Measurements from ENCODE around the gene IL1R1.
A peak's percentile ranks its signal among the peaks of the same experiment; 100 is the strongest.

Gene IL1R1

GRCh38 chr2:102142829-102143449, 393 bp downstream of the IL1R1 start:
- H3K27me3 ChIP-seq (ENCODE audit: control insufficient read depth, insufficient read depth, low read length) = no peaks in the 10 kb centered on the region
- H3K4me1 ChIP-seq (ENCODE audit: control insufficient read depth, insufficient read depth, low read length) = peaks cover 32% of the 10 kb centered on the region
- peaks cover 41% of the 10 kb centered on the region for H3K9me3 ChIP-seq (replicated peaks; ENCODE audit: low read length)
- H3K36me3 ChIP-seq (ENCODE audit: insufficient read depth, low read length) = peaks cover 43% of the 10 kb centered on the region
- H3K9ac ChIP-seq (ENCODE audit: low read depth, low read length) = peak overlapping the region; percentile 97
- peak overlapping the region; percentile 85 for H3K4me3 ChIP-seq (ENCODE audit: low read length)
- peak overlapping the region; percentile 95 for H3K4me2 ChIP-seq (ENCODE audit: low read length)

- H3K27me3 ChIP-seq (ENCODE audit: control insufficient read depth, insufficient read depth, low read length) = no peaks in the 10 kb centered on the region
- peak overlapping the region; percentile 85 for H3K4me3 ChIP-seq (ENCODE audit: low read length)
- H3K9me3 ChIP-seq (replicated peaks; ENCODE audit: low read length) = peaks cover 41% of the 10 kb centered on the region
- peak overlapping the region; percentile 97 for H3K9ac ChIP-seq (ENCODE audit: low read depth, low read length)
- peak overlapping the region; percentile 95 for H3K4me2 ChIP-seq (ENCODE audit: low read length)
- H3K4me1 ChIP-seq (ENCODE audit: control insufficient read depth, insufficient read depth, low read length) = peaks cover 29% of the 10 kb centered on the region
- H3K36me3 ChIP-seq (ENCODE audit: insufficient read depth, low read length) = peaks cover 48% of the 10 kb centered on the region
These were observed 972 bp downstream of the IL1R1 start for GRCh38 chr2:102143450-102143985.

GRCh38 chr2:102144128-102144527, 1.6 kb downstream of the IL1R1 start:
- Histone ChIP-seq H3K4me3 (ENCODE audit: low read length) (peak overlapping the region; percentile 85), H3K36me3 (ENCODE audit: insufficient read depth, low read length) (peaks cover 48% of the 10 kb centered on the region), H3K4me2 (ENCODE audit: low read length) (peak overlapping the region; percentile 95)

GRCh38 chr2:102145107-102145506, 2.6 kb downstream of the IL1R1 start:
- Histone ChIP-seq H3K4me2 (ENCODE audit: low read length) (no peak overlapping the region), H3K36me3 (ENCODE audit: insufficient read depth, low read length) (peaks cover 57% of the 10 kb centered on the region), H3K9me3 (replicated peaks; ENCODE audit: low read length) (peaks cover 41% of the 10 kb centered on the region), H3K9ac (ENCODE audit: low read depth, low read length) (no peak overlapping the region), H3K27me3 (ENCODE audit: control insufficient read depth, insufficient read depth, low read length) (no peaks in the 10 kb centered on the region), H3K4me3 (ENCODE audit: low read length) (no peak overlapping the region), H3K4me1 (ENCODE audit: control insufficient read depth, insufficient read depth, low read length) (peaks cover 29% of the 10 kb centered on the region)

More at GRCh38 chr2:102144128-102144527, 1.6 kb downstream of the IL1R1 start:
- Histone ChIP-seq H3K9me3 (replicated peaks; ENCODE audit: low read length) (peaks cover 41% of the 10 kb centered on the region), H3K27me3 (ENCODE audit: control insufficient read depth, insufficient read depth, low read length) (no peaks in the 10 kb centered on the region), H3K9ac (ENCODE audit: low read depth, low read length) (no peak overlapping the region), H3K4me1 (ENCODE audit: control insufficient read depth, insufficient read depth, low read length) (peaks cover 29% of the 10 kb centered on the region)

- no peak overlapping the region for H3K4me2 ChIP-seq (ENCODE audit: low read length)
- no peaks in the 10 kb centered on the region for H3K27me3 ChIP-seq (ENCODE audit: control insufficient read depth, insufficient read depth, low read length)
- no peak overlapping the region for H3K4me3 ChIP-seq (ENCODE audit: low read length)
- no peak overlapping the region for H3K9ac ChIP-seq (ENCODE audit: low read depth, low read length)
- peaks cover 26% of the 10 kb centered on the region for H3K4me1 ChIP-seq (ENCODE audit: control insufficient read depth, insufficient read depth, low read length)
- H3K36me3 ChIP-seq (ENCODE audit: insufficient read depth, low read length) = peaks cover 64% of the 10 kb centered on the region
- H3K9me3 ChIP-seq (replicated peaks; ENCODE audit: low read length) = peaks cover 41% of the 10 kb centered on the region
These were observed 3.4 kb downstream of the IL1R1 start for GRCh38 chr2:102145934-102146333.

GRCh38 chr2:102147935-102148334, 5.4 kb downstream of the IL1R1 start:
- Histone ChIP-seq H3K9ac (ENCODE audit: low read depth, low read length) (no peak overlapping the region), H3K36me3 (ENCODE audit: insufficient read depth, low read length) (peaks cover 67% of the 10 kb centered on the region), H3K9me3 (replicated peaks; ENCODE audit: low read length) (peaks cover 41% of the 10 kb centered on the region), H3K4me1 (ENCODE audit: control insufficient read depth, insufficient read depth, low read length) (peaks cover 10% of the 10 kb centered on the region), H3K4me2 (ENCODE audit: low read length) (no peak overlapping the region), H3K4me3 (ENCODE audit: low read length) (no peak overlapping the region), H3K27me3 (ENCODE audit: control insufficient read depth, insufficient read depth, low read length) (no peaks in the 10 kb centered on the region)

- Histone ChIP-seq H3K4me3 (ENCODE audit: low read length) (no peak overlapping the region), H3K27me3 (ENCODE audit: control insufficient read depth, insufficient read depth, low read length) (no peaks in the 10 kb centered on the region), H3K4me1 (ENCODE audit: control insufficient read depth, insufficient read depth, low read length) (no peaks in the 10 kb centered on the region), H3K4me2 (ENCODE audit: low read length) (no peak overlapping the region), H3K9me3 (replicated peaks; ENCODE audit: low read length) (peaks cover 33% of the 10 kb centered on the region), H3K36me3 (ENCODE audit: insufficient read depth, low read length) (peaks cover 59% of the 10 kb centered on the region), H3K9ac (ENCODE audit: low read depth, low read length) (no peak overlapping the region)
These were observed 6.7 kb downstream of the IL1R1 start for GRCh38 chr2:102149243-102149642.

GRCh38 chr2:102149644-102150455, 7.3 kb downstream of the IL1R1 start:
- H3K4me2 ChIP-seq (ENCODE audit: low read length) = no peak overlapping the region
- no peaks in the 10 kb centered on the region for H3K27me3 ChIP-seq (ENCODE audit: control insufficient read depth, insufficient read depth, low read length)
- H3K36me3 ChIP-seq (ENCODE audit: insufficient read depth, low read length) = peaks cover 59% of the 10 kb centered on the region
- H3K4me3 ChIP-seq (ENCODE audit: low read length) = no peak overlapping the region
- H3K9ac ChIP-seq (ENCODE audit: low read depth, low read length) = no peak overlapping the region
- H3K9me3 ChIP-seq (replicated peaks; ENCODE audit: low read length) = peaks cover 27% of the 10 kb centered on the region
- H3K4me1 ChIP-seq (ENCODE audit: control insufficient read depth, insufficient read depth, low read length) = no peaks in the 10 kb centered on the region

- Histone ChIP-seq H3K9ac (ENCODE audit: low read depth, low read length) (no peak overlapping the region), H3K4me1 (ENCODE audit: control insufficient read depth, insufficient read depth, low read length) (peaks cover 9% of the 10 kb centered on the region), H3K4me2 (ENCODE audit: low read length) (no peak overlapping the region), H3K4me3 (ENCODE audit: low read length) (no peak overlapping the region), H3K9me3 (replicated peaks; ENCODE audit: low read length) (no peaks in the 10 kb centered on the region), H3K36me3 (ENCODE audit: insufficient read depth, low read length) (peaks cover 66% of the 10 kb centered on the region), H3K27me3 (ENCODE audit: control insufficient read depth, insufficient read depth, low read length) (no peaks in the 10 kb centered on the region)
These were observed 11.8 kb downstream of the IL1R1 start for GRCh38 chr2:102154364-102154763.

- no peaks in the 10 kb centered on the region for H3K27me3 ChIP-seq (ENCODE audit: control insufficient read depth, insufficient read depth, low read length)
- no peak overlapping the region for H3K4me2 ChIP-seq (ENCODE audit: low read length)
- no peaks in the 10 kb centered on the region for H3K9me3 ChIP-seq (replicated peaks; ENCODE audit: low read length)
- H3K4me3 ChIP-seq (ENCODE audit: low read length) = no peak overlapping the region
- H3K4me1 ChIP-seq (ENCODE audit: control insufficient read depth, insufficient read depth, low read length) = peaks cover 12% of the 10 kb centered on the region
- peak overlapping the region; percentile 37 for H3K9ac ChIP-seq (ENCODE audit: low read depth, low read length)
- H3K36me3 ChIP-seq (ENCODE audit: insufficient read depth, low read length) = peaks cover 63% of the 10 kb centered on the region
These were observed 12.6 kb downstream of the IL1R1 start for GRCh38 chr2:102154946-102155702.

All from skeletal muscle satellite cell (primary cell).